Chondrocyte (in vitro differentiated cells): ENCODE data around the gene MBP. TPM values are rescaled to one million over a fixed set of nuclear protein-coding genes. Genes with fewer than 3 reads are reported as not detected.
A peak's percentile ranks its signal among the peaks of the same experiment; 100 is the strongest.

Source experiments
- DNase-seq: peaks from one replicate; pipeline ENCODE4 v3.0.0; 2021; ENCODE audit warnings: mixed read lengths, low spot score
- H3K27ac Mint-ChIP-seq: one replicate; pipeline ENCODE4 v1.8.0; 2021; ENCODE audit warnings: mild to moderate bottlenecking, moderate library complexity, mixed read lengths; ENCODE audit not compliant: unreplicated experiment
- H3K27me3 Mint-ChIP-seq: 2 replicates; pipeline ENCODE4 v1.8.0; 2021; ENCODE audit warnings: low read depth, mixed read lengths
- H3K36me3 Mint-ChIP-seq: 2 replicates; pipeline ENCODE4 v1.8.0; 2021; ENCODE audit warnings: low read depth, mixed read lengths
- H3K4me1 Mint-ChIP-seq: 2 replicates; pipeline ENCODE4 v1.8.0; 2021; ENCODE audit warnings: low read depth, mild to moderate bottlenecking, mixed read lengths
- H3K4me3 Mint-ChIP-seq: one replicate; pipeline ENCODE4 v1.8.0; 2021; ENCODE audit warnings: mild to moderate bottlenecking, moderate library complexity, mixed read lengths; ENCODE audit not compliant: unreplicated experiment
- H3K9me3 Mint-ChIP-seq: 2 replicates; pipeline ENCODE4 v1.8.0; 2021; ENCODE audit warnings: low read depth, mixed read lengths
- total RNA-seq: library from RNA; stranded (reverse); gene quantifications from 3 replicates; pipeline ENCODE4 v1.2.1, GENCODE V29; 2021
- TF ChIP-seq, protein P1 (sequence below): fragments of 200-600 bp; sonication (generic); IDR thresholded peaks from 2 replicates; pipeline ENCODE4 v1.5.0; 2021; ENCODE audit warnings: antibody characterized with exemption, mild to moderate bottlenecking, moderate library complexity

The MBP gene
- total RNA-seq, 1 donor from 2014 or later: 15.9 TPM

DNA sequence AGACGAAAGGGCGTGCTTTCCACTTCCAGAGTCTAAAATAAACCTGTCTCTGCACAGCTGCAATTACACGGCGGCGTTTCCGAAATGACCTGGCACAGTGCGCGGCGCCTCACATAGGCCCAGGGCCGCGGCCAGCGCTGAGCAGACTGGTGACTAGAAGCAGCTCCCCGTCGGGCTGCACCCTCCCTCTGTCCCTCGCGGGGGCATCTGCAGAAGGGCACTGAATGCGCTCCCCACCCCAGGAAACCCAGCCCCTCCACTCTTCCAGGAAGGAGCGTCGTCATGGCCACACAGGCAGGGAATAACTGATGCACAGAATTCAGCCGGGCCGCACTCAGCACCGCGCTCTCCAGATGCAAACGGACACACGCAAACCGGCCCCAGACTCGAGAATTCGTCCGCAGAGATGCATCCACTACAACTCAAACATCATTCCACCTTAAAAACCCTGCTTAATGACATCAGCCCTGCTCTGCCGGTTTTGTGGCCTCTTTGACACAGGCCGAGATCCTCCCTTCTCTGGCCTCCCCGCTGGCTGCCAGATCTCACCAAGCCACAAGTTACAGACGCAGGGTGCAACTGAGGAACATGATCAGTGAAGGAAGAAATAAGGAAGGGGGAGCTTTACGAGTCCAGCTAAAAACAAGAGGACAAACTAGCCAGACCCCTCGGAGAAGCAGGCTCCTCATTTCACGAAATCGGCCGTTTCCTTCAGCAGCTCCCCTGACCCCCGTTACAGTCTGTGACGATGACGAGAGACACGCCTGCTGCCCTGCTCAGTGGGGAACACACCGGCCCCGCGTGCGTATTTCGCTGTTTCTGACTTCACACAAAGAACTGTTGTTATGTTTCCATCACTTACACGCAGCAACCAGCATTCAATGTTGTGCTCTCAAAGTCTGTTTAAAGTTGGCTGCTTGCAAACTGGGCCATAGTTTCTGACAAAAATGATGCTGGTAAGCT lies 40.2 kb downstream of the MBP start:
- no peak for DNase-seq
- no peak overlapping the region for H3K27ac Mint-ChIP-seq
- TF ChIP-seq, protein P1, sequence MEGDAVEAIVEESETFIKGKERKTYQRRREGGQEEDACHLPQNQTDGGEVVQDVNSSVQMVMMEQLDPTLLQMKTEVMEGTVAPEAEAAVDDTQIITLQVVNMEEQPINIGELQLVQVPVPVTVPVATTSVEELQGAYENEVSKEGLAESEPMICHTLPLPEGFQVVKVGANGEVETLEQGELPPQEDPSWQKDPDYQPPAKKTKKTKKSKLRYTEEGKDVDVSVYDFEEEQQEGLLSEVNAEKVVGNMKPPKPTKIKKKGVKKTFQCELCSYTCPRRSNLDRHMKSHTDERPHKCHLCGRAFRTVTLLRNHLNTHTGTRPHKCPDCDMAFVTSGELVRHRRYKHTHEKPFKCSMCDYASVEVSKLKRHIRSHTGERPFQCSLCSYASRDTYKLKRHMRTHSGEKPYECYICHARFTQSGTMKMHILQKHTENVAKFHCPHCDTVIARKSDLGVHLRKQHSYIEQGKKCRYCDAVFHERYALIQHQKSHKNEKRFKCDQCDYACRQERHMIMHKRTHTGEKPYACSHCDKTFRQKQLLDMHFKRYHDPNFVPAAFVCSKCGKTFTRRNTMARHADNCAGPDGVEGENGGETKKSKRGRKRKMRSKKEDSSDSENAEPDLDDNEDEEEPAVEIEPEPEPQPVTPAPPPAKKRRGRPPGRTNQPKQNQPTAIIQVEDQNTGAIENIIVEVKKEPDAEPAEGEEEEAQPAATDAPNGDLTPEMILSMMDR: no peak
- peaks cover 47% of the 10 kb centered on the region for H3K4me1 Mint-ChIP-seq
- H3K27me3 Mint-ChIP-seq: no peaks in the 10 kb centered on the region
- peaks cover 2% of the 10 kb centered on the region for H3K36me3 Mint-ChIP-seq
- no peak overlapping the region for H3K4me3 Mint-ChIP-seq
- H3K9me3 Mint-ChIP-seq: no peaks in the 10 kb centered on the region

DNA sequence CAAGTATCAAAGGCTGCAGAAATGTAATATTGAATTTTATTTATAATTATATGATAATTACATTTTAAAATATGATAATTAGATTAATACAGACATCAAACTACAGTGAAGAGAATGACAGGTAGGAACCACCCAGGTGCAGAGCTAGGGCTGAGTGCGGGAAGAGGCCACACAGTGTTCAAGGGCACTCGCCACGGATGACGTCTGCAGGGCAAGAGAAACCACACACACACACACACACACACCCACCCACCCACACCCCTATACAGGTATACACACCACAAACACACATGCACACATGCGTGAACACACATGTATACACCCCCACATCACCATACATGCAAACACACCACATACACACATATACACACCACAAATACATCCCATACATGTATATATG lies 41.2 kb downstream of the MBP start:
- Mint-ChIP-seq H3K9me3 (no peaks in the 10 kb centered on the region), H3K4me3 (no peak overlapping the region), H3K36me3 (no peaks in the 10 kb centered on the region), H3K4me1 (peaks cover 50% of the 10 kb centered on the region), H3K27ac (no peak overlapping the region), H3K27me3 (no peaks in the 10 kb centered on the region)
- no peak for DNase-seq
- TF ChIP-seq, protein P1: no peak

DNA sequence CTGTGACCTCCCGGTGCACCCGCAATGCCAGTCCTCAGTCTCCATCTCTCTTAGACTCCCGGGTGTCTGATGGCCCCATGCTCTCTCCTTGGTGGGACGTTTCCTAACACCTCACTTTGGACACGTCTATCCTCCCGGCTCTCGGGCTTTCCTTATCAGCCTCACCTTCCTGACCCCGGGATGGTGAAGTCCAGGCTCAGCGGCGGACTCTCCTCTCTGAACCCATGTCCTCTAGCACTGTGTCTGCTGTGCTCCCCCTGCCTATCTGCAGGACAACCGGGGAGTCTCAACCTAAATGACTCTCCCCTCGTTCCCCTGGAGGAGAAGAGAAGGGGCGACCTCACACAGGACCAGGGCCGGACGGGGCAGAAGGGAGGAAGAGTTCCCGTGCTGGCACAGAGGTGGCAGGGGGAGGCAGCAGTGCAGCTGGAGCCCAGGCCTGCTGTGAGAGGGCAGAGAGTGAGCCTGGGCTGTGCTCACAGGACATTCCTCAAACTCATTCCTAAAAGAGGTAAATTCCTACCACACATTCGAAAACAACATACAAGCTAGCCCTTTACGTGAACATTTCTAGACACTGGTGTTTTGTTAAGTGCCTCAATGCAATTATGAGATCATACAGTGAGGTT lies 41.9 kb downstream of the MBP start:
- no peak for DNase-seq
- Mint-ChIP-seq H3K9me3 (no peaks in the 10 kb centered on the region), H3K27ac (peak overlapping the region; percentile 27), H3K36me3 (no peaks in the 10 kb centered on the region), H3K4me3 (no peak overlapping the region), H3K4me1 (peaks cover 50% of the 10 kb centered on the region), H3K27me3 (no peaks in the 10 kb centered on the region)
- TF ChIP-seq, protein P1: no peak

DNA sequence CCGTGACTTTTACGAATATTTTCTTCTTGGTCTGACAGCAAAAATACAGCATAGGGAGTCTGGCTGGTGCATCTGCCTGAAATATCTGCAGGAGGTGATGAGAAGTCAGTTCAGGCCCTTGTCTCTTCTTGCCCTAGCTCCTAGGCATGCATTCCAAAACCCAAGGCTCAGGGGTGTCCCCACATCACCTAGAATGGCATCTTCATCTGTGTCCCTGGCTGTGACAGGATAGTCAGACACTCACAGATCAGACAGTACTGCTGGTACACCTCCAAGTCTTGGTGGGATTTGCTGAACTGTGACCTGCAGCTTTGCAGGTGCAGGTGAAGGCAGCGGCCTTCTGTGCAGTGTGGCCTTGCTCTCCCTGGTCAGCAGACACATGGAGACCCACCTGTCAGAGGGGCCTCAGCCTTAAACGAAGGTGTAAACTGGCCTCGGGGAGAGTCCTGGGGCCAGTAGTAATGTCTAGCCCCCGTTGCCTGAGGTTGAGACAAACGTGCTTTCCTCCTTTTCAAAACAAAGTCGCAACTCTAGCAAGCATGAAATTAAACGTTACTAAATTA lies 42.8 kb downstream of the MBP start:
- TF ChIP-seq, protein P1: no peak
- H3K36me3 Mint-ChIP-seq: no peaks in the 10 kb centered on the region
- H3K27ac Mint-ChIP-seq: no peak overlapping the region
- H3K9me3 Mint-ChIP-seq: no peaks in the 10 kb centered on the region
- DNase-seq: no peak
- peaks cover 51% of the 10 kb centered on the region for H3K4me1 Mint-ChIP-seq
- no peaks in the 10 kb centered on the region for H3K27me3 Mint-ChIP-seq
- H3K4me3 Mint-ChIP-seq: no peak overlapping the region
